Glutamatergic neuron (in vitro differentiated cells): ENCODE data around the gene LCOR. TPM values are rescaled to one million over a fixed set of nuclear protein-coding genes. Genes with fewer than 3 reads are reported as not detected.

ENCODE experiments used
- DNase-seq: peaks from one replicate; pipeline ENCODE4 v3.0.0; 2022
- H3K27ac Mint-ChIP-seq: one replicate; pipeline ENCODE4 v1.8.0; 2020; ENCODE audit warnings: mild to moderate bottlenecking, mixed read lengths, inconsistent platforms; ENCODE audit not compliant: unreplicated experiment
- H3K27me3 Mint-ChIP-seq: one replicate; pipeline ENCODE4 v1.8.0; 2020; ENCODE audit warnings: mild to moderate bottlenecking, moderate library complexity, mixed read lengths, inconsistent platforms; ENCODE audit not compliant: unreplicated experiment
- H3K36me3 Mint-ChIP-seq: one replicate; pipeline ENCODE4 v1.8.0; 2020; ENCODE audit warnings: mild to moderate bottlenecking, mixed read lengths, inconsistent platforms; ENCODE audit not compliant: unreplicated experiment
- H3K4me1 Mint-ChIP-seq: one replicate; pipeline ENCODE4 v1.8.0; 2020; ENCODE audit warnings: mild to moderate bottlenecking, low read depth, mixed read lengths, inconsistent platforms; ENCODE audit not compliant: unreplicated experiment
- H3K4me3 Mint-ChIP-seq: one replicate; pipeline ENCODE4 v1.8.0; 2020; ENCODE audit warnings: mild to moderate bottlenecking, mixed read lengths, inconsistent platforms; ENCODE audit not compliant: unreplicated experiment
- H3K9me3 Mint-ChIP-seq: one replicate; pipeline ENCODE4 v1.8.0; 2020; ENCODE audit warnings: mild to moderate bottlenecking, moderate library complexity, mixed read lengths, inconsistent platforms; ENCODE audit not compliant: unreplicated experiment
- CTCF ChIP-seq: fragments of 200-600 bp; sonication (generic); IDR thresholded peaks from one replicate; pipeline ENCODE4 v1.5.0; 2021; ENCODE audit not compliant: partially characterized antibody, unreplicated experiment
- total RNA-seq: library from RNA; stranded (reverse); fragmentation: NEBNext Ultra II Directional; extraction: Animal tissue kit (Norgen Biotek cat#: 25700); gene quantifications from one replicate; pipeline ENCODE4 v1.2.1, GENCODE V29; 2021; ENCODE audit not compliant: unreplicated experiment

The LCOR gene
- total RNA-seq, 1 donor from 2014 or later = 132 TPM

DNA sequence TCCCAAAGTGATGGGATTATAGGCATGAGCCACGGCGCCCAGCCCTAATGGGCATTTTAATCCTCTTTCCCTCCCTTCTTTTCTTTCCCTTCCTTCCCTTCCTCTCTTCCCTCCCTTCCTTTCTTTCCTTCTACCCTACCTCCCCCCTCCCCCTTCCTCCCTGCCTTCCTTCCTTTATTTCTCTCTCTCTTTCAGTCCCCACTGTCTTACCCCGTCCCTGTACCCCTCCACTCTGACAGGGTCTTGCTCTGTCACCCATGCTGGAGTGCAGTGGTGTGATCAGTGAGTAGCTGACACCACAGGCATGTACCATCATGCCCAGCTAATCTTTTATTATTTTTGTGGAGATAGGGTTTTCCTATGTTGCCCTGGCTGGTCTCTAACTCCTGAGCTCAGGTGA is 24.2 kb downstream of the LCOR start:
- Mint-ChIP-seq H3K9me3 (no peaks in the 10 kb centered on the region), H3K36me3 (no peaks in the 10 kb centered on the region), H3K27me3 (peaks cover 4% of the 10 kb centered on the region), H3K4me3 (no peak overlapping the region), H3K27ac (no peak overlapping the region), H3K4me1 (peaks cover 39% of the 10 kb centered on the region)
- DNase-seq = no peak
- no peak for TF ChIP-seq CTCF

DNA sequence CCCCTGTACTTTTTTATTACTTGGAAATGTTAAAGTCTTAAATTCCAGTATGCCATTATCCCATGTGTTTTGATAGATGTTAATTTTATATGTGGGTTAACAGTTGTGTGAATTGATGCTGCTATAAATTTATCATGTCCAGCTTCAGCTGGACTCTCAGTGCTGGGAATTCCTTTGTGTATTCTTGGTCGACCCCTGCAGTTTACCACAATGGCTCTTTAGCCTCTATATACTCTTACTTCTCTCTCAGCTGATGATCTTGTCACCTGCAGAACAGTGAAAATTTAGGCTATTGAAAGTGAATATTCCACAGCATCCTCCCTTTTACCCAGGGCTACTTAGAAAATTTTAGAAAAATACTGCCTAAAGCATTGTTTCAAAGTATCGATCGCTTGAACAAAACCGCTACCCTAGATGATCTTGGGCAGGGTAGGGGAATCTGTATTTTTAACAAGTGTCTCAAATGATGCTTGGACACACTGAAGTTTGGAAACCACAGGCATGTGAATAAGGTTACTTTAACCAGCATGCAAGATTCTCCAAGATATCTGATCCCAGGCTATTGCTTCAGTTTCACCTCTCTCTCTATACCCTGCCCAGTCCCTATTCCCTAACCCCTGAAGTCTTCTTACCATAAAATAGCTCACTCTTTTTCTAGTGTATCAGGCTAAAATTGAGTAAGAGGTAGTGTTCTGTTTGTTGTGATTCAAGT is 25.4 kb downstream of the LCOR start:
- no peaks in the 10 kb centered on the region for H3K9me3 Mint-ChIP-seq
- peak overlapping the region; percentile 85 for H3K27ac Mint-ChIP-seq
- no peak for TF ChIP-seq CTCF
- peak overlapping the region; percentile 55 for H3K4me3 Mint-ChIP-seq
- no peaks in the 10 kb centered on the region for H3K36me3 Mint-ChIP-seq
- H3K4me1 Mint-ChIP-seq = peaks cover 38% of the 10 kb centered on the region
- peaks cover 4% of the 10 kb centered on the region for H3K27me3 Mint-ChIP-seq
- no peak for DNase-seq

DNA sequence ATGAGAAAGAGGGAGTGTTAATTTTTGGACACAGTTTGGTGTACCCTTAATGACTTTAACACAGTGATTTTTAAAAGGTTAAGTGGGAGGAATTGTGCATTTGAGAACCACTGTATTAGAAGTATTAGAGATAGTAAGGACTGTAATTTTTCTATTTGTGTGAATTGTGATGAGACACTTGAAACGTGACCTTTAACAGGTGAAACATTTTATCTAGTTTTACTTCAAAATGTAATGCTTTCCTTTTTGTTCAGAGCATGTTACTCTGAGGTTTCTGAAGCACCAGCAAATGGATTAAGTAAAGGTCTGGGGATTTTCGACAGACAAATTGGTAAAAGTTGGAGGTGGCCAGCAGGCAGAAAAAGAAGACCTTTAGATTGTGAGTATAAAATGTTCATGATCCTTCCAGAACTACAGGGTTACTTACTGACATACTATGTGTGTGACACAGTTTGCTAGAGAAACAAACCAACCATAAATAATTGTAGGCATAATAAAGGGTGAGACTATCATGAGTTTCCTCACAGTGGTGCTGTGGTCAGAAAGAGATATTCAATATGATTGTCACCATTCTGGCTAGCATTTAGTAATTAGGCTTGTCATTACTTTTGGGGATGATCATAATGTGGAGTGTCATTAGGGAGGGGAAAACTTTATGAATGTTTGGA is 26.1 kb downstream of the LCOR start:
- DNase-seq = no peak
- Mint-ChIP-seq H3K9me3 (no peaks in the 10 kb centered on the region), H3K4me3 (peak overlapping the region; percentile 55), H3K4me1 (peaks cover 38% of the 10 kb centered on the region), H3K27ac (peak overlapping the region; percentile 85), H3K27me3 (peaks cover 4% of the 10 kb centered on the region), H3K36me3 (no peaks in the 10 kb centered on the region)
- no peak for TF ChIP-seq CTCF

GRCh38 chr10:96858706-96859050 is 26.6 kb downstream of the LCOR start:
- no peak for TF ChIP-seq CTCF
- peak overlapping the region; percentile 85 for H3K27ac Mint-ChIP-seq
- H3K4me3 Mint-ChIP-seq = peak overlapping the region; percentile 55
- no peak for DNase-seq
- H3K4me1 Mint-ChIP-seq = peaks cover 38% of the 10 kb centered on the region
- no peaks in the 10 kb centered on the region for H3K36me3 Mint-ChIP-seq
- H3K27me3 Mint-ChIP-seq = peaks cover 4% of the 10 kb centered on the region
- no peaks in the 10 kb centered on the region for H3K9me3 Mint-ChIP-seq

DNA sequence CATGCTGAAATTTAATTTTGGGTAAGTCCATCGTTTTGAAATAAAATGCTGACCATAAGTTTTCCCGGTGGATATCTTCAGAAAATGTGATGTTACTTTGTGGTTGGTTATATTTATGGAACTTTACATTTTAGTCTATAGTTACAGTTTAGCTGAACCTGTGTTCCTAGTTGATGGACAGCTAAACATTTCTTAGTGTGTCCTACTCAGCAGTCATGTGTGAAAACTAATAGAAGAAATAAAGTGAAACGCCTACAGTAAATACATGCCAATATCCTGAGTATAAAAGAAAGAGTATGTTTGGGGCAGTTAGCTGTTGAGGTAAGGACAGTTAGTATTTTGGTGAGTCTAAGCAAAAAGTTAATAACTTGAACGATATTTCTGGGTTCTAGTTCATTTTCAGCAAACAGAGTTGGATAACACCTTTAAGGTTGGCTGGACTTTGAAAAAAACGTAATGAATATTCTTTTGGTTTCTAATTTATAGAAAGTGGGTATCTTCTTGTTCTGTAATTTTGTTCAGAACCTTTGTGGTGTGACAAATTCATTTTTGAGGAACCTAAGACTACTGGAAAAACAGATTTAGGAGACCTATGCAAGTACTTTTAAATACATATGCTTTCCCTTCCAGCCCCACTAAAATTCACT is 28.7 kb downstream of the LCOR start:
- peaks cover 4% of the 10 kb centered on the region for H3K27me3 Mint-ChIP-seq
- no peak for TF ChIP-seq CTCF
- H3K4me3 Mint-ChIP-seq = no peak overlapping the region
- no peaks in the 10 kb centered on the region for H3K36me3 Mint-ChIP-seq
- H3K4me1 Mint-ChIP-seq = peaks cover 30% of the 10 kb centered on the region
- H3K9me3 Mint-ChIP-seq = no peaks in the 10 kb centered on the region
- DNase-seq = no peak
- H3K27ac Mint-ChIP-seq = peak overlapping the region; percentile 35
